ENCODE data around the gene CHEK2.

DNA sequence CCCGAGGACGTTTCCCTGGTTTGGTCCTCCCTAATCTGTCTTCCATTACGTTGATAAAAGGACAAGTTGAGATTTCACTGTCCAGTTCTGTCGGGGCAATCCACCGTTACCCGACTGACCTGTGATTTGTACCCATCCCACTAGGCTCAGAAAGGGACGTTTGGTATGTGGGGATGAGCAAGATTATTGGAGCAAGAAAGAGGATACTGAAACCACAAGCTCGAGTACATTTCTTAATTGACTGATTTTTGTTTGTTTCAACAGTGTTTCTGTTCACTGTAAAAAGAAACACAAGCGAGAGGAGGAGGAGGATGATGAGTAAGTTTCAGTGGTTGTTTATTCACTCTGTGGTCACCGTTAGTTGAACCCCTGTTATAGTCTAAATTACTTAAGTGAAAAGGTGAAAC, 31.8 kb upstream of the CHEK2 start:
- TF ChIP-seq, protein P1, sequence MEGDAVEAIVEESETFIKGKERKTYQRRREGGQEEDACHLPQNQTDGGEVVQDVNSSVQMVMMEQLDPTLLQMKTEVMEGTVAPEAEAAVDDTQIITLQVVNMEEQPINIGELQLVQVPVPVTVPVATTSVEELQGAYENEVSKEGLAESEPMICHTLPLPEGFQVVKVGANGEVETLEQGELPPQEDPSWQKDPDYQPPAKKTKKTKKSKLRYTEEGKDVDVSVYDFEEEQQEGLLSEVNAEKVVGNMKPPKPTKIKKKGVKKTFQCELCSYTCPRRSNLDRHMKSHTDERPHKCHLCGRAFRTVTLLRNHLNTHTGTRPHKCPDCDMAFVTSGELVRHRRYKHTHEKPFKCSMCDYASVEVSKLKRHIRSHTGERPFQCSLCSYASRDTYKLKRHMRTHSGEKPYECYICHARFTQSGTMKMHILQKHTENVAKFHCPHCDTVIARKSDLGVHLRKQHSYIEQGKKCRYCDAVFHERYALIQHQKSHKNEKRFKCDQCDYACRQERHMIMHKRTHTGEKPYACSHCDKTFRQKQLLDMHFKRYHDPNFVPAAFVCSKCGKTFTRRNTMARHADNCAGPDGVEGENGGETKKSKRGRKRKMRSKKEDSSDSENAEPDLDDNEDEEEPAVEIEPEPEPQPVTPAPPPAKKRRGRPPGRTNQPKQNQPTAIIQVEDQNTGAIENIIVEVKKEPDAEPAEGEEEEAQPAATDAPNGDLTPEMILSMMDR (IDR thresholded peaks at IDR 0.05; ENCODE audit: low read depth, low read length), result no peak
- no peak for TF ChIP-seq EZH2phosphoT487 (IDR thresholded peaks at IDR 0.05; ENCODE audit: low read depth)
